Measurements from ENCODE around the gene RAB27A. TPM values are rescaled to one million over a fixed set of nuclear protein-coding genes. Genes with fewer than 3 reads are reported as not detected.

RAB27A gene
- total and polyA plus RNA-seq, 2 of the 13 experiments (the other 11 are each of a cell fraction or from before 2014, with no cell fraction given): 3.4 to 8.1 TPM

DNA sequence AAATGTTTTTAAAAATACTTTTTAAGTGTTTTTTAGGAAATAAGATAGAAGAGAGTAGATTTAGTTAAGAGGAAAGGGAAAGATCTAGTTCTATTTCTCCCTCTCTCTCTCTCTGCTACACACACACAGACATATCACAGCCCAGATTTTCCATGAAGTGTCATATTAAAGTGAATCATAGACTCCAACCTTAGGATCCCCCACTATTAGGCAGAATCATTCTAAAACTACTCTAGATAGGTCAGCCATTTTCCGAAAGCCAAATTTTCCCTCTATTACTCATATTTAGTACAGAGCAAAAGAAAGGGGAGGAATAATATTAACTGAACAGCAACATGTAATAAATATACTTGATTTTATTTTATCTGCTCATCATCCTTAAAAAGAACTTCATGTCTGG, 47.7 kb downstream of the RAB27A start (continued):
- TF ChIP-seq, protein P1, sequence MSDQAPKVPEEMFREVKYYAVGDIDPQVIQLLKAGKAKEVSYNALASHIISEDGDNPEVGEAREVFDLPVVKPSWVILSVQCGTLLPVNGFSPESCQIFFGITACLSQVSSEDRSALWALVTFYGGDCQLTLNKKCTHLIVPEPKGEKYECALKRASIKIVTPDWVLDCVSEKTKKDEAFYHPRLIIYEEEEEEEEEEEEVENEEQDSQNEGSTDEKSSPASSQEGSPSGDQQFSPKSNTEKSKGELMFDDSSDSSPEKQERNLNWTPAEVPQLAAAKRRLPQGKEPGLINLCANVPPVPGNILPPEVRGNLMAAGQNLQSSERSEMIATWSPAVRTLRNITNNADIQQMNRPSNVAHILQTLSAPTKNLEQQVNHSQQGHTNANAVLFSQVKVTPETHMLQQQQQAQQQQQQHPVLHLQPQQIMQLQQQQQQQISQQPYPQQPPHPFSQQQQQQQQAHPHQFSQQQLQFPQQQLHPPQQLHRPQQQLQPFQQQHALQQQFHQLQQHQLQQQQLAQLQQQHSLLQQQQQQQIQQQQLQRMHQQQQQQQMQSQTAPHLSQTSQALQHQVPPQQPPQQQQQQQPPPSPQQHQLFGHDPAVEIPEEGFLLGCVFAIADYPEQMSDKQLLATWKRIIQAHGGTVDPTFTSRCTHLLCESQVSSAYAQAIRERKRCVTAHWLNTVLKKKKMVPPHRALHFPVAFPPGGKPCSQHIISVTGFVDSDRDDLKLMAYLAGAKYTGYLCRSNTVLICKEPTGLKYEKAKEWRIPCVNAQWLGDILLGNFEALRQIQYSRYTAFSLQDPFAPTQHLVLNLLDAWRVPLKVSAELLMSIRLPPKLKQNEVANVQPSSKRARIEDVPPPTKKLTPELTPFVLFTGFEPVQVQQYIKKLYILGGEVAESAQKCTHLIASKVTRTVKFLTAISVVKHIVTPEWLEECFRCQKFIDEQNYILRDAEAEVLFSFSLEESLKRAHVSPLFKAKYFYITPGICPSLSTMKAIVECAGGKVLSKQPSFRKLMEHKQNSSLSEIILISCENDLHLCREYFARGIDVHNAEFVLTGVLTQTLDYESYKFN (CRISPR knock-in tag; conservative IDR thresholded peaks at IDR 0.05): no peak
- TF ChIP-seq TBP (CRISPR knock-in tag; IDR thresholded peaks at IDR 0.05) (no peak), RFXANK (CRISPR knock-in tag; IDR thresholded peaks at IDR 0.05) (no peak)
- TF ChIP-seq, protein P2, sequence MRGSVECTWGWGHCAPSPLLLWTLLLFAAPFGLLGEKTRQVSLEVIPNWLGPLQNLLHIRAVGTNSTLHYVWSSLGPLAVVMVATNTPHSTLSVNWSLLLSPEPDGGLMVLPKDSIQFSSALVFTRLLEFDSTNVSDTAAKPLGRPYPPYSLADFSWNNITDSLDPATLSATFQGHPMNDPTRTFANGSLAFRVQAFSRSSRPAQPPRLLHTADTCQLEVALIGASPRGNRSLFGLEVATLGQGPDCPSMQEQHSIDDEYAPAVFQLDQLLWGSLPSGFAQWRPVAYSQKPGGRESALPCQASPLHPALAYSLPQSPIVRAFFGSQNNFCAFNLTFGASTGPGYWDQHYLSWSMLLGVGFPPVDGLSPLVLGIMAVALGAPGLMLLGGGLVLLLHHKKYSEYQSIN (CRISPR knock-in tag; IDR thresholded peaks at IDR 0.05; ENCODE audit: borderline replicate concordance): no peak

DNA sequence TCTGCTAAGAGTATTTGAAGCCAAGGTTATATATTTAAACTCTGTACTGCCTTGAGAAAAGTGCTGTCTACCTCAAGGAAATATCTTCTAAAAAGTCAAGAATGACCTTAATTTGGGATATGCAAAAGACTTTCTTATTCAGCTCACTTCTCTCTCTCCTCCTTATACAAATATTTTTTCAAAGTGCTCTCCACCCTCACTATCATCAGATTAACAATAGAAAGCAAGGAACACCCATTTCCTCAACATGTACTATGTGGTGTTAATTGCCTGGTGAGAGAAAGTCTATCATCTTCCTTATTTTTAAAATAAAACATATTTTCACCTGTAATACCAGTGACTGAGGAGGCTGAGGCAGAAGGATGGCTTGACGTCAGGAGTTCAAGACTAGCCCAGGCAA, 48.4 kb downstream of the RAB27A start:
- no peaks in the 10 kb centered on the region for H3K9me3 ChIP-seq (ENCODE audit: low read length)
- H3K4me1 ChIP-seq (ENCODE audit: insufficient read depth, low read length): no peaks in the 10 kb centered on the region
- CTCF ChIA-PET (ENCODE audit: low intra/inter-chr PET ratio, low total read pairs): no interaction called here
- intact Hi-C loops (cut with micrococcal nuclease; ENCODE audit: unreplicated experiment) (no loop called here), in situ Hi-C loops (cut with HindIII; ENCODE audit: extremely low pct_ligation_motif_present, low pct_unique_long_range_greater_than_20kb) (no loop called here)
- DNase-seq (ENCODE audit: low spot score) (no peak), ATAC-seq (no peak), FAIRE-seq (no peak)
- no peak overlapping the region for H3K27ac ChIP-seq (ENCODE audit: extremely low read length, insufficient read depth, low read length)
- POLR2A ChIA-PET: no interaction called here
- WGBS (ENCODE audit: low lambda C conversion rate): 92% methylated on average over 1 of the region's 1 CpG
- H3K4me2 ChIP-seq (ENCODE audit: low read depth, low read length): no peak overlapping the region
- no peaks in the 10 kb centered on the region for H3K27me3 ChIP-seq (ENCODE audit: control insufficient read depth in 1 of 2, insufficient read depth in 2 of 2, low read length in 2 of 2)
- no peak for TF ChIP-seq PRPF4 (IDR thresholded peaks at IDR 0.05; ENCODE audit: low read depth, low read length, poor library complexity, severe bottlenecking)
- no peak for TF ChIP-seq TCF12 (IDR thresholded peaks at IDR 0.05)
- no peak for TF ChIP-seq TCF12 (CRISPR knock-in tag; IDR thresholded peaks at IDR 0.05)
- TF ChIP-seq, protein P3, sequence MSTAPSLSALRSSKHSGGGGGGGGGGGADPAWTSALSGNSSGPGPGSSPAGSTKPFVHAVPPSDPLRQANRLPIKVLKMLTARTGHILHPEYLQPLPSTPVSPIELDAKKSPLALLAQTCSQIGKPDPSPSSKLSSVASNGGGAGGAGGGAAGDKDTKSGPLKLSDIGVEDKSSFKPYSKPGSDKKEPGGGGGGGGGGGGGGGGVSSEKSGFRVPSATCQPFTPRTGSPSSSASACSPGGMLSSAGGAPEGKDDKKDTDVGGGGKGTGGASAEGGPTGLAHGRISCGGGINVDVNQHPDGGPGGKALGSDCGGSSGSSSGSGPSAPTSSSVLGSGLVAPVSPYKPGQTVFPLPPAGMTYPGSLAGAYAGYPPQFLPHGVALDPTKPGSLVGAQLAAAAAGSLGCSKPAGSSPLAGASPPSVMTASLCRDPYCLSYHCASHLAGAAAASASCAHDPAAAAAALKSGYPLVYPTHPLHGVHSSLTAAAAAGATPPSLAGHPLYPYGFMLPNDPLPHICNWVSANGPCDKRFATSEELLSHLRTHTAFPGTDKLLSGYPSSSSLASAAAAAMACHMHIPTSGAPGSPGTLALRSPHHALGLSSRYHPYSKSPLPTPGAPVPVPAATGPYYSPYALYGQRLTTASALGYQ (CRISPR knock-in tag; IDR thresholded peaks at IDR 0.05): no peak
- H3K9ac ChIP-seq (ENCODE audit: insufficient read depth, low read depth, low read length): no peak overlapping the region
- no TSS peak for BruUV-seq (replicated peaks)
- H3K4me3 ChIP-seq (replicated peaks in 1 of 3; ENCODE audit: insufficient read depth in 1 of 3, low read depth in 2 of 3, low read length in 3 of 3): no peak overlapping the region
- H2AFZ ChIP-seq (ENCODE audit: low read length): no peak overlapping the region
- H3K36me3 ChIP-seq (replicated peaks in 1 of 2; ENCODE audit: control insufficient read depth in 1 of 2, insufficient read depth in 2 of 2, low read length in 2 of 2): no peaks in the 10 kb centered on the region
- no peaks in the 10 kb centered on the region for H3K79me2 ChIP-seq (ENCODE audit: insufficient read depth, low read length)
- no peaks in the 10 kb centered on the region for H4K20me1 ChIP-seq (ENCODE audit: insufficient read depth, low read length)
